Heart right ventricle (tissue), 16 donors: ENCODE measurements around the gene COL4A2. TPM values are rescaled to one million over a fixed set of nuclear protein-coding genes. Genes with fewer than 3 reads are reported as not detected.
A peak's percentile ranks its signal among the peaks of the same experiment; 100 is the strongest.

ENCODE experiments used
- ATAC-seq, 8 donors: fragments of 200-7000 bp; cut with Tn5 transposase; one replicate each; pipeline ENCODE4 v1.9.1; 2020; ENCODE audit warnings: mild to moderate bottlenecking in 8 of 8, moderate library complexity in 8 of 8, moderate number of reproducible peaks in 1 of 8
- DNase-seq, 2 donors: peaks; one replicate each; pipeline ENCODE4 v3.0.0-alpha.2; 2020
- H3K27ac ChIP-seq, 10 donors: fragments of 200-600 bp; sonication (generic) in 2 of 10; one replicate each; pipeline versions ENCODE4 v1.5.0 to v1.8.0; 2020 to 2022; ENCODE audit warnings: mild to moderate bottlenecking in 3 of 10
- H3K27me3 ChIP-seq, 7 donors: fragments of 200-600 bp; one replicate each; pipeline ENCODE4 v1.8.0; 2021 to 2022; ENCODE audit warnings: mild to moderate bottlenecking in 2 of 7
- H3K36me3 ChIP-seq, 9 donors: fragments of 200-600 bp; sonication (generic) in 1 of 9; one replicate each; pipeline versions ENCODE4 v1.5.0 to v1.8.0; 2020 to 2022; ENCODE audit warnings: mild to moderate bottlenecking in 2 of 9
- H3K4me1 ChIP-seq, 9 donors: fragments of 200-600 bp; sonication (generic) in 1 of 9; one replicate each; pipeline versions ENCODE4 v1.5.0 to v1.8.0; 2020 to 2022; ENCODE audit warnings: mild to moderate bottlenecking in 4 of 9
- H3K4me3 ChIP-seq, 10 donors: fragments of 200-600 bp; sonication (generic) in 2 of 10; one replicate each; pipeline versions ENCODE4 v1.5.0 to v1.8.0; 2020 to 2022; ENCODE audit warnings: mild to moderate bottlenecking in 7 of 10, moderate library complexity in 2 of 10
- H3K9me3 ChIP-seq, 11 donors: fragments of 200-600 bp in 10 of 11; sonication (generic) in 2 of 11; one replicate each; pipeline versions ENCODE4 v1.5.0 to v1.8.0; 2013 to 2022; ENCODE audit warnings: mild to moderate bottlenecking in 2 of 11, control low read depth in 1 of 11, moderate library complexity in 1 of 11
- WGBS, 2 donors: extraction: QIAGEN DNeasy Blood & Tissue Kit; methylation state at CpG; one replicate each; pipeline ENCODE4 v1.1.7; 2013; ENCODE audit warnings: inconsistent platforms in 1 of 2; 5-methylcytosine and 5-hydroxymethylcytosine counted together
- intact Hi-C, 10 donors: fragments of 100-400 bp; cut with DNase I; formaldehyde crosslinking; loops; one replicate each; pipeline versions ENCODE4 v1.11.1 to v1.14.2; 2022
- polyA plus RNA-seq, 2 donors: library from polyadenylated mRNA; stranded (reverse); fragments of 200-250 nt; gene quantifications; one replicate each; pipeline ENCODE4 v1.2.3, GENCODE V29; 2013
- total RNA-seq, 10 donors: library from RNA; stranded (reverse); fragmentation: NEBNext Ultra II Directional in 3 of 10; extraction: Animal tissue kit (Norgen Biotek cat#: 25700) in 3 of 10; gene quantifications; one replicate each; pipeline versions ENCODE4 v1.2.1 to v1.2.4, GENCODE V29; 2021 to 2023
- TF ChIP-seq, protein P1 (sequence below), 9 donors: fragments of 200-600 bp; sonication (generic) in 2 of 9; IDR thresholded peaks; one replicate each; pipeline versions ENCODE4 v1.5.0 to v1.8.0; 2021 to 2022; ENCODE audit warnings: antibody characterized with exemption in 9 of 9, mild to moderate bottlenecking in 5 of 9, moderate library complexity in 1 of 9
- donor health status: Arrhythmogenic right ventricular cardiomyopathy.
- donor health status: ischemic (EF 13 %, LVEDD 7.1; RV severe dilation, severe dysfunction).
- donor health status: healthy with polysubstance abuse.
- donor health status: DM: no; HTN: yes; CAD: no.
- donor health status: DM: no; HTN: no; CAD: no.
- donor health status: ischemic (EF 25% LVEDD 6.9; RV normal size, moderate dysfunction).
- donor health status: ischemic (EF 25% LVEDD 5.7; RV mildly dilated, moderate dysfunction).
- donor health status: healthy.
- donor health status: DM: yes; HTN: yes; CAD: no.
- donor health status: Ischemic cardiomyopathy.
- donor health status: ischemic (EF 35%, LVEDD 5.7; RV mildly dilated, moderate dysfunction).
- donor health status: nonischemic (EF 11% LVEDD 7.7; RV severe dilation, severe dysfunction).
- donor health status: DM: yes; HTN: yes; CAD: no.
- donor health status: PGD.
- donor health status: ischemic (EF 29% LVEDD 5.4; RV normal size, mild dysfunction).
- donor health status: nonischemic (EF 23%, LVEDD 6.1; RV moderate dilation, normal function).

COL4A2 gene
- total and polyA plus RNA-seq, 12 donors, result 81.7 to 301 (median 128) TPM

DNA sequence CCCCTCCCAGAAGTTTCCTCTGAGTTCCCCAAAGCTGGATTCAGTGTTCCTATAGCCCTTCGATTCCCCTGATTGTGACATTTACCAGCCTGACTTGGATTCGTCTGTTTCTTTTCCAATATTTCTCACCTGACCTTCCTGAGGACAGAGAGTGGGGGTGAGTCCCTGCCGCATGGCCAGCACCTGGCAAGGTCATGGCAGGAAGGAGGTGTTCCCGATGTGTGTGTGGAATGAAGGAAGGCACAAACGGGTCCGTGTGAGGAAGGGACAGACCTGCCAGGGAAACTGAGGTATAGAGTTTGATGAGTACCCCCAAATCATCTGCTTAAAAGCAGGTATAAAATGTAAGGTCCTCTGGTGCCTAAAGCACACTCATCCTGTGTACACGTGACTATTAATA lies 3.4 kb upstream of the COL4A2 start:
- intact Hi-C loops, result loop anchor here in 8 of 10 donors (5.0 to 10.0 kb wide), 6 partner anchors 36 to 79 kb away; no protein-coding TSS in a partner anchor
- peaks cover 0 to 32% (median 0%) of the 10 kb centered on the region in 9 donors for H3K36me3 ChIP-seq
- ATAC-seq (no peak), DNase-seq (no peak)
- H3K4me1 ChIP-seq, result peaks cover 30 to 76% (median 69%) of the 10 kb centered on the region in 9 donors
- TF ChIP-seq, protein P1, sequence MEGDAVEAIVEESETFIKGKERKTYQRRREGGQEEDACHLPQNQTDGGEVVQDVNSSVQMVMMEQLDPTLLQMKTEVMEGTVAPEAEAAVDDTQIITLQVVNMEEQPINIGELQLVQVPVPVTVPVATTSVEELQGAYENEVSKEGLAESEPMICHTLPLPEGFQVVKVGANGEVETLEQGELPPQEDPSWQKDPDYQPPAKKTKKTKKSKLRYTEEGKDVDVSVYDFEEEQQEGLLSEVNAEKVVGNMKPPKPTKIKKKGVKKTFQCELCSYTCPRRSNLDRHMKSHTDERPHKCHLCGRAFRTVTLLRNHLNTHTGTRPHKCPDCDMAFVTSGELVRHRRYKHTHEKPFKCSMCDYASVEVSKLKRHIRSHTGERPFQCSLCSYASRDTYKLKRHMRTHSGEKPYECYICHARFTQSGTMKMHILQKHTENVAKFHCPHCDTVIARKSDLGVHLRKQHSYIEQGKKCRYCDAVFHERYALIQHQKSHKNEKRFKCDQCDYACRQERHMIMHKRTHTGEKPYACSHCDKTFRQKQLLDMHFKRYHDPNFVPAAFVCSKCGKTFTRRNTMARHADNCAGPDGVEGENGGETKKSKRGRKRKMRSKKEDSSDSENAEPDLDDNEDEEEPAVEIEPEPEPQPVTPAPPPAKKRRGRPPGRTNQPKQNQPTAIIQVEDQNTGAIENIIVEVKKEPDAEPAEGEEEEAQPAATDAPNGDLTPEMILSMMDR (IDR thresholded peaks at IDR 0.05), result no peak
- H3K4me3 ChIP-seq, result peak overlapping the region in 8 of 10 donors; percentile 81 to 97 (median 96)
- H3K9me3 ChIP-seq, result no peaks in the 10 kb centered on the region
- peaks cover 0 to 66% (median 0%) of the 10 kb centered on the region in 7 donors for H3K27me3 ChIP-seq
- H3K27ac ChIP-seq, result peak overlapping the region in 9 of 10 donors; percentile 9 to 99 (median 97)
- 41 to 59% methylated on average over 7 of the region's 7 CpGs for WGBS, 2 donors

DNA sequence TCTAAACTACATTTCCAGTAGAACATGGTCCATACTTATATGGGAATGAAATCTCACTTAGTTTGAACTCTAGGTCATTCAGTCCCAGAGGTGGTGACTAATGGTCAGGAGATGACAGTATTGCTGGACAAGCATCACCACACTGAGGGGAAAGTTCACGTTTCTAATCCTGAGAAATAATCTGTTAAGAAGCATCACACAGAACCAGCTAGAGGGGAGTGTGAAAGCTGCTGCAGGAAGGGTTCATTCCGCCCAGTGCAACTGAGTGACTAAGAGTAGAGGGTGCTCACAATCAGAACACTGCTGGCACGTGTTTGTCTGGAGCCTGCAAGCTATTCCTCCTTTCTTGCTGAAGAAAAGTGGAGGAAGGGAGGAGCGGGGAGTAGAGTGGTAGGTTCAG lies 2.8 kb upstream of the COL4A2 start:
- H3K4me1 ChIP-seq, result peaks cover 24 to 75% (median 64%) of the 10 kb centered on the region in 9 donors
- DNase-seq (no peak), ATAC-seq (peak in 1 of 8 donors; percentile 38)
- peaks cover 0 to 31% (median 0%) of the 10 kb centered on the region in 9 donors for H3K36me3 ChIP-seq
- H3K4me3 ChIP-seq, result peak overlapping the region; percentile 81 to 98 (median 96)
- H3K27ac ChIP-seq, result peak overlapping the region in 9 of 10 donors; percentile 95 to 99 (median 97)
- intact Hi-C loops, result loop anchor here in 8 of 10 donors (5.0 to 10.0 kb wide), 6 partner anchors 37 to 79 kb away; no protein-coding TSS in a partner anchor
- TF ChIP-seq, protein P1 (IDR thresholded peaks at IDR 0.05), result no peak
- WGBS, 2 donors, result 35 to 40% methylated on average over 4 of the region's 4 CpGs
- no peaks in the 10 kb centered on the region for H3K9me3 ChIP-seq
- peaks cover 0 to 65% (median 0%) of the 10 kb centered on the region in 7 donors for H3K27me3 ChIP-seq

DNA sequence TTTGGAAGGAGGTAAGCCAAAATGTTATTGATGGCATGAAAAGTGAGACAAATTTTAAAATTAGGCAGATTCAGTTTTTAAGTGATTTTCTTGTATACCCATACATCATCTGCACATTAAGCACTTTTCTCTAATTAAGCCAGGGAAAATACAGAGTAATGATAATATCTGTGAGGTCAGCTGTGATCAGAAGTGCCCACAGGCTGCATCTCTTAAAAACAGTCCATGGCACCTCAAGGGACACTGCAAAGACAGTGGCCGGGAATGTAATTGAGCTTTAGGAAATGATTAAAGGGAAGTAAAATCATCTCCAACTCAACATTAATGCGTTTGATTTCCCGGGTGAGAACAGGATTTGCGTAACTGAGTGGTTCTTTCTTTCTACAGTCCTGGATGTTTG lies 2.1 kb upstream of the COL4A2 start:
- ATAC-seq (no peak), DNase-seq (no peak)
- Histone ChIP-seq H3K27me3 (peaks cover 0 to 69% (median 0%) of the 10 kb centered on the region in 7 donors), H3K27ac (peak overlapping the region; percentile 28 to 99 (median 97)), H3K9me3 (no peaks in the 10 kb centered on the region), H3K36me3 (peaks cover 0 to 27% (median 0%) of the 10 kb centered on the region in 9 donors), H3K4me3 (peak overlapping the region; percentile 81 to 98 (median 96)), H3K4me1 (peaks cover 22 to 75% (median 64%) of the 10 kb centered on the region in 9 donors)
- TF ChIP-seq, protein P1 (IDR thresholded peaks at IDR 0.05), result no peak
- WGBS, 2 donors, result 40 to 49% methylated on average over 4 of the region's 4 CpGs
- intact Hi-C loops, result loop anchor here in 9 of 10 donors (5.0 to 10.0 kb wide), 10 partner anchors 33 to 407 kb away; partner anchors contain the start of gene ING1 (in 1 of the 9)

DNA sequence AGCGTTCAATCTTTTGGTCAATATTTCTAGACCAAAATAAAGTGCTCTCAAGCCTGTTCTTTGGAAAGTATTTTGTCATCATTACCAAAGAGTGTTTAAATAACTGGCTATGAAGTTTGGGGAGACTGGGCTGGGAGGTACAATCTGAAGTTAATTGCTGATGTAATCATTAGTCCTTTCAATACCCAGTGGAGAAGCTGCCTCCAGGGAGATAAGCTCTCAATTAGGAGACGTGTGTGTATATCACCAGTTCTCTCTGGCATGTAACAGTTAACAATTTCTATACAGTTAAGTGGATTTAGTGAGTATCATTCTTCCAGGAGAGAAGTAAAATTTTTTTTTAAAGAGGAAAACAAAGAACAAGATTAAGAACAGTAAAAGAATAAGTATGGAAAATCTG lies 1.5 kb upstream of the COL4A2 start:
- intact Hi-C loops, result loop anchor here in 9 of 10 donors (5.0 to 10.0 kb wide), 10 partner anchors 33 to 407 kb away; partner anchors contain the start of gene ING1 (in 1 of the 9)
- Histone ChIP-seq H3K4me3 (peak overlapping the region; percentile 81 to 98 (median 96)), H3K27me3 (peaks cover 0 to 73% (median 0%) of the 10 kb centered on the region in 7 donors), H3K9me3 (no peaks in the 10 kb centered on the region), H3K4me1 (peaks cover 22 to 75% (median 64%) of the 10 kb centered on the region in 9 donors), H3K27ac (peak overlapping the region; percentile 95 to 99 (median 97)), H3K36me3 (peaks cover 0 to 26% (median 0%) of the 10 kb centered on the region in 9 donors)
- TF ChIP-seq, protein P1 (IDR thresholded peaks at IDR 0.05), result no peak
- DNase-seq (no peak), ATAC-seq (no peak)
- WGBS, 2 donors, result 21 to 37% methylated on average over 2 of the region's 2 CpGs
